HG02973 (cell line): ENCODE measurements around the gene MBNL1.
"Not testable (repeated sequence)": the region's sequence is repeated elsewhere in the genome, so short reads cannot be mapped to it uniquely, and the experiment has no call there.

Source experiments
- ATAC-seq: cut with Tn5 transposase; IDR thresholded peaks from one replicate; pipeline ENCODE4 v1.9.1; 2021; ENCODE audit warnings: moderate library complexity; ENCODE audit not compliant: unreplicated experiment

Gene MBNL1

DNA sequence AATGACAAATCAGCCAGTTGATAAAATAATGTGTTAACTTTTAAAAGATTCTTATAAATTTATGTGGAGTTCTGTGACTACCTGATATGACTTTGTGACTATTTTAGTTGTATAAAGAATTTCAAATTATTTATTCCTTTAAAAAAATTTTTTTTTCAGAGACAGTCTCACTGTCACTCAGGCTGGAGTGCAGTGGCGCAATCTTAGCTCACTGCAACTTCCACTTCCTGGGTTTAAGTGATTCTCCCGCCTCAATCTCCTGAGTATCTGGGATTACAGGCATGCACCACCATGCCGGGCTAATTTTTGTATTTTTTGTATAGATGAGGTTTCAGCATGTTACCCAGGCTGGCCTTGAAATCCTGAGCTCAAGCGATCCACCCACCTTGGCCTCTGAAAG is 48.5 kb downstream of the MBNL1 start:
- no peak for ATAC-seq

DNA sequence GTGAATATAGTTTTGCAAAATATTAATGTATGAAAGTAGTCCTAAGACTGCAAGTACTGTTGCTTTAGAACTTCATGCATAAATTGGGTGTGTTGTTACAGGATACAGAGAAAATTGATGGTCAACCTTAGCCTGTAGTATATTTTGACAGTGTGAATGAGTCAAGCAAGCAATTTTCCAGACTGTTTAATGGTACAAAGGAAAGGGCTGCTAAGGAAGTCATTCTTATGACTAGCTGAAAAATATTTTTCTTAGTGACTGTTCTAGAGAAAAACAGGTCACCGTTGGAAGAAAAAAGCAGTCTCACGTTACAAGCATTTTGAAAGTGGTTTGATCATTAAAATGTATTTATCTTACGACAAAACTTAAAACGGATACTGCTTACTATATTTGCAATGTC is 49.2 kb downstream of the MBNL1 start:
- ATAC-seq, result no peak

DNA sequence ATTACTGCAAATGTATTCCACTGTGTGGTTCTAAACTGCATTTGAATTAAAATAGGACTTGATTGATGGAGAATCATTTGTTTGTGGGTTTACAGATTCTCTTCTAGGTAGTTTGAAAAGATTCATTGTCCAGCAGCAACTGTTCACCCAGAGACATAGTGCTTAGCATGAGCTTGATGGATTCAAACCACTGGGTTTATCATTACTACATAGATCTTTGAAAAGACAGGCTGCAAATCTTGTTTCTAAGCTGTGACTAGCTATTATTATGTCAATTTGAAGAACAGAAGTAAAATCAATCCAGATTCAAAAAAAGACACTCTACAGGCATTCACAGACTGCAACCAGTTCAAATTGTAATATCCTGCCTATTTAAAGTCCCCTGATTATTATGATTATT is 49.8 kb downstream of the MBNL1 start:
- ATAC-seq, result no peak

DNA sequence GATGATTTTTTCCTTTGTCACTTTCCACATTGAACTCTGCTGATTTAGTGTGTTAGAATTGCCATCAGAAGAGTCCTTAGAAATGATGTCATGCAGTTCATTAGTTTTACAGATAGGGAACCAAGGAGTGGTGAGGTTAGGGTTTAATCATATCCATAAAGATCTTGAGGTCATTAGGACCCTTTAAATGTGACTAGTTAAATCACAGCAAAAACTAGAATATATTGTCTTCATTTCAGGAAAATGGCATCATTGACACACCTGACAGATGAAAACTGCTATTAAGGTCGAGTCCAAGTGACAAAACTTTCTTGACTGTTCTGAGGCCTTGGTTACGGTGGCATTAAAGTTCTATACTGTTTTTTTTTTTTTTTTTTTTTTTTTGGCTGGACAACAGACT is 50.5 kb downstream of the MBNL1 start:
- no peak for ATAC-seq

DNA sequence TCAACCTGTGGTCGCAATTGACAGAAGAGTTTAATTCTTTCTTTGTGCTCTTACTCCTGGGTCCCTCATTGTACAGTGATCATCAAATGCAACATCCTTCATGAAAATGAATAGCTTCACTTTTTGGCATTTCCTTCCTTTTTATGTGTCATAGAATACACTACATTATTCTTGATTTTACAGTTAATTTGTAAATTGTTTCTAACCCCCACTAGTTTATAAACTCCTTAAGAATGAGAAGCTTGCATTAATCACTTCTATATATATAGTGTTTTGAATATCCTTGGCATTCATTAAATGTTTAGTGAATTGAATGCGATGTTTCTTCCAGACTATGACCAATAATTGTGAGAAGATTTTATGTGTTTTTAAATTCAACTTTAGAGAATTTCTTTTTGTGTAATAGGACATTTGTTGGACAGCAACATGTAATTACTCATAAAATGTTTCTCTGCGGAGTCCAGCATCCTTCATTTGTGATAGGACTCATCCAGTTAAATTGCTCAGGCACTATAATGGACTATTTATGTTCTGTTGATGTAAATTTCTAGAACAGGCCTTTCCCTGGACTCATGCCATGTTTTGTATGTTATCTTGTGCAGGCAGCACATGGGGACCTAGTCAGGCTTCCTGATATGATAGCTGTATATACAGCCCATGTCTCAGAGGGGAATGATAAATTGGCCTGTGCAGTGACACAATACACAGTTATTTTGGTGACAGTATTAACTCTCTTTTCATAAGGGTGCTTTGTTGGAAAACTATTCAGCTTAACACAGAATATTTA is 51.3 kb downstream of the MBNL1 start:
- no peak for ATAC-seq

DNA sequence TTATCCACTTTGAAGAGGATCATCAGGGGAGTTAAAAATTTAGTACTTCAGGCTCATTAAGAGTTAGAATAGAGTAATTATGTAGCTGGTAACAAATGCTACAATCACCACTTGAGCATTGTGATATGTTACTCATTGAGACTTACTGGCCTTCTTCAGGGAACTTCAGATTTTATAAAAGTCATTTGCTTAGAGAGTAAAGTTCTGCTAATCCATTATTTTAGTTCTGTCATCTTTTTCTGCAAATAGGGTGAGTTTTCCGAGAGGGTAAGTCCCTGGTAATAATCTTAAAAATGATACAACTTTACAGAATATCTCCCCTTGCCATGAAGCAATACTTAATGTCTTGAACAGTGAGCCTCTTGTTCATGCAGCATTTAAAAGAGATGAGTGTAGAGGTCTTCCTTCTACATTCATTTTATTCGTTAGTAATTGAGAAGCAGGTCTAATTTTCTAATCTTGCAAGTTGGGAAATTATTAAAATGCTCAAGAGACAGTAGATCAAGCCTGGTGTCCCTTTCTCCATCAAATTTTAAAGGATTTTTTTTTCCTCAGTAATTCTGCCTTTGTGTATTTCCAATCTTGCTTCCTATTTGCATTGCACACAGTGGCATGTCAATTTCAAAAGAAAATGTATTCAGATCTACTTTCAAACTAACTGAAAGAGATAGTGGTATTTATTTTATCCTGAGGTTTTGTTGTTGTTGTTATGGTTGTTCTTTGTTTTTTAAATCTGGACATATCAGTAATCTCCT is 52.6 kb downstream of the MBNL1 start:
- no peak for ATAC-seq

DNA sequence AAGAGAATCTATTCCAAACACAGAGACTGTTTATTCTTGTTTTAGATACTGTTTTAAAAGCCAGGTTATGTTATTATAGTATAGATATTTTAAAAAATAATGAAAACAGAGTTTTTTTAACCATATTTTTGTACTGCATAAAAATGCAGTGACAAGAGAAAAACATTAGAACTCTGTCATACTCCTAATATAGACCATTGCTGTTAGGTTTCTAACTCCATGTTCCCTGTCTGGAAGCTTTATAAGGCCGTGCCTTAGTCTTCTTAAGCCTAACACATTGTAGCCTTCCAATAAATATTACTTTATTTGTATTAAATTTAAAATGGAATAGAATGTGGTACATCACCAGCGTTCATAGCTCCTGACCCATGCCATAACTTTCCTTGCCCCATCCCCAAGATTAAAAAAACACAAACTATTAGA is 53.2 kb downstream of the MBNL1 start:
- no peak for ATAC-seq

DNA sequence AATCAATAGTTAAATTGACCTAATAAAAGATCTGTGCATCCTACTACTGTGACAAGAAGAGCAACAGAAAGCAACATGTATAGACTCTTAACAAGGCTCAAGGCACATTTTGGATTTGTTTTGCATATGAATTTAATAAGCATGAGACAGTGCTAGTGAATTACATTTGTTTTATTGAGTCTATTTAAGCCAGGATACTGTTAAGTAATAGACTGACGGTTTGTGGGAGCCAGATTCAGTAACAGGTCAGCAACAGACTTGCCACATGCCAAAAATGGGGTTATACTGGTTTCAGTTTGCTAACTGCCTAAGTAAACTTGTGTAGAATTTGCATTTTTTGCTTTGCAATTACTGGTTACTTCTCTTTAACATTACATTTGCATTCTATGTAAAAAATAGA is 54.0 kb downstream of the MBNL1 start:
- peak; percentile 54 for ATAC-seq

DNA sequence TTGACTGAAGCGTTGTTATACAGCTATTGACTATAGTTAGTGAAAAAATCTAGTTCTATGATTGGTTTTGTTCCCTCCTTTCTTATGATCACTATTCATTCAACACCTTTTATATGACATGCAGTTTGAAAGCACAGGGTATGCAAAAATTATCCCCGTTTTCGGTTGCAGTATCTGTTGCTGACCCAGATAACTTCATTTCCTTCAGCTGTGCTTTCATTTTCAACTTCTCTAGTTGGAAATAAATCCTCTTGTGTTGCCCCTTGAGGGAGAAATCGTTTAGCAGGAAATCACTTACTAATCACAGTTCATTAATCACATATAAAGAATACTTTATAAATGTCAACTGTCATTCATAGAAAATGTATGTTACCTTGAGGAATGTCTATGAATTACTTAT is 55.1 kb downstream of the MBNL1 start:
- peak; percentile 79 for ATAC-seq

DNA sequence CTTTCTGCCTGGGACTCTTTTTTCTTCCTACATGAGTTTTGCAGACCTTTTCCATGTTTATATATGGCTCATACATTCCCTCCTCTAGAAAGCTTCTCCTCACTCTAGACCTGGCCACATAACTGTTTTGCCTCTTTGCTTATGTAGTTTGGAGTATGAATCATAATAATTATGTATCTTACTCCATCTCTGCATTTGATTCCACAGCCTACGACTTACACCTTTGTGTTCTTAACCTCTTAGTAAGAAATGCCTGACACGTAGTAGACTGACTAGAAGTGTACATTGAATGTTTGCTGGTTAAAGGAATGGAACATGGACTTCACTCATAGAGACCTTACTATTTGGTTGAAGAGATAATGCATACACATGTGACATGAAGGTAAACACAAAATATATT is 56.4 kb downstream of the MBNL1 start:
- no peak for ATAC-seq

DNA sequence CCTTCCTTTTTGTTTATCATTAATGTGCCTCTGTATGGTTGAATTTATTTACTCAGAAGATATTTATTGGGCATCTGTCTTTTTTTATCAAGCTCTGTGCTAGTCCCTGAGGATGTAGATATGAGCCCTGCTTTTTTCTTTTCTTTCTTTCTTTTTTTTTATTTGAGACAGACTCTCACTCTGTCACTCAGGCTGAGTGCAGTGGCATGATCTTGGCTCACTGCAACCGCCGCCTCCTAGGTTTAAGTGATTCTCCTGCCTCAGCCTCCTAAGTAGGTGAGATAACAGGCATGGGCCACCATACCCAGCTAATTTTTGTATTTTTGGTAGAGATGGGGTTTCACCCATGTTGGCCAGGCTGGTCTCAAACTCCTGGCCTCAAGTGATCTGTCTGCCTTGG is 58.5 kb downstream of the MBNL1 start:
- no peak for ATAC-seq

DNA sequence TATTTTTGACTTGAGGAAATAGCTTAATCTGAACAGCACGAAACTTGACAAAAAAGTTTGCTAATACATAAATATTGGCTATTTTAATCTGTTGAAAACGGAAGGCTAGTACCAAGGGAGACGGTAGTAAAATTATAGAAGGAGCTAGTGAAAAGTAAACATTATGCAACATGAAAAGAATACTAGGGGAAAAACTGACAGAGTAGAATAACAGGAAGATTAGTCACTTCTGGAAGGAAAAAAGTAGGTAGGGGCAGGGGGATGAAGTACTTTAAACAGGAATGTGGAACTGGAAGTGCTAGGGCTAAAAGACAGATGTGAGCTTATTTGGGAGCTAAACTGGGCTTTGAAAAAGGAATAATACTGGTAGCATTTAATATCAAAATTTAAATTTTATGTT is 60.1 kb downstream of the MBNL1 start:
- no peak for ATAC-seq

DNA sequence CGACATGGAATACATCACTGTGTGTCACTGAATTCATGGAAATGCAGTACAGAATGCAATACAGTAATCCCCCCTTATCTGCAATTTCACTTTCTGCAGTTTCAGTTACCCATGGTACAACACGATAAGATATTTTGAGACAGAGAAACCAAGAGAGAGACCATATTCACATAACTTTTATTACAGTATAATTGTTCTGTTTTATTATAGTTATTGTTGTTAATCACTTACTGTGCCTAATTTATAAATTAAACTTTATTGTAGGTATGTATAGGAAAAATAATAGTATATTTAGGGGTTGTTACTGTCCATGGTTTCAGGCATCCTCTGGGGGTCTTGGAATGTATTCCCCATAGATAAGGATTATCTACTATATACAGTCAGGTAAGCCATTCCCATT is 61.8 kb downstream of the MBNL1 start:
- ATAC-seq, result no peak

DNA sequence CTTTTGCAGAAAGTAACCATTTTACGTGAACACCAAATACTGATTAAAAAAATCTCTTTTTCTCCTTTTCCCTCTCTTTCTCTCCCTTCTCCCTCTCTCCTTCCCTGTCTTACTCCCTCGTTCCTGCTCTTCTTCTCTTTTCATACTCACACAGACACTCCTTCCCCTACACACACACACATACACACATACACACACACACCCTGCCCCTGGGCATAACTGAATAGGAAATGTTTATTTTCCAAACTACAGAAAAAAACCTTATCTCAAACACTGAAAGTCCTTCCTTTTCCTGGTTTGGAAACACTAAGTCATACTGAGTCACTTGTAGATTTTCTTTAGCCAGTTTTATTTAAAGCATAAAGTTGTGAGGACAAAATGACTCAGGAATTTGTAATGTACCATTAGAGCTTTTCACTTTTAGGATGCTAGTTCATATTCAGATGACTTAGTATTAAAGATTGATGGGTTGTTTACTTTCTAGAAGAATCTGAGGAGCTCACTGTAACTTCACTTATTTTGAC is 62.4 kb downstream of the MBNL1 start:
- ATAC-seq, result no peak

DNA sequence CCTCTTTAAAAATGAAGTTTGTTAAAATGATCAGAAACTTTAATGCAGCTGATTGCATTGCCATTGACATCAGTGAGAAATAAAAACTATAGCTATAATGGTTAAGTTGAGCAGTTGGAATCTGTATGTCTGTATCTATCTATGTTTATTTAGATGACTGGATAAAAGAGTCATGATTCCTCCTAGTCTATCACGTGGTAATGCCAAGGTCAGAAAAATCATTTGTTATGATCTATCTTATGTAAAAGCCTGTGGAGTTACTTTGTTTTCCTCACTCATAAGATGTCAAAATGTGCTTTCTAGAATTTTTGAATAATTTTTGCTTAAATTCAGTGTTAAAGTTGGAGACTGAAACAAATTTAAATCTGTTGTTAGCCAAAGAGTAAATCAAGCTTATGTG is 63.3 kb downstream of the MBNL1 start:
- no peak for ATAC-seq

DNA sequence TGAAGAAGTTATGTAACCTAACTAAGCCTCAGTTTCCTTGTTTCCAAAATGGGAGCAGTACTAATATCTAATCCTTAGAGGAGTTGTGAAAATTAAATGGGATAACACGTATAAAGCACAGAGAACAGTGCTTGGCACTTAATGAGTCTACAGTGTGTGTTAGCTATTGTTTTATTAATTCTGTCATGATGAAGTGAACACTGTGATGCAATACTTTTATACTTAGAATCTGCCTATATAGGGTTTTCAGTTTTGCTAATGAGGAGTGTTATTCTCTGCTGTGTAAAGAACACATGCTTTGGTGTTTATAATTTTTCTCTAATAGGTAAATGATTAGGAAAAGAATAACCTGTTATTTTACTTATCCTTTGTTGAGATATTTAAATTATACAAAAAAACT is 65.2 kb downstream of the MBNL1 start:
- no peak for ATAC-seq

DNA sequence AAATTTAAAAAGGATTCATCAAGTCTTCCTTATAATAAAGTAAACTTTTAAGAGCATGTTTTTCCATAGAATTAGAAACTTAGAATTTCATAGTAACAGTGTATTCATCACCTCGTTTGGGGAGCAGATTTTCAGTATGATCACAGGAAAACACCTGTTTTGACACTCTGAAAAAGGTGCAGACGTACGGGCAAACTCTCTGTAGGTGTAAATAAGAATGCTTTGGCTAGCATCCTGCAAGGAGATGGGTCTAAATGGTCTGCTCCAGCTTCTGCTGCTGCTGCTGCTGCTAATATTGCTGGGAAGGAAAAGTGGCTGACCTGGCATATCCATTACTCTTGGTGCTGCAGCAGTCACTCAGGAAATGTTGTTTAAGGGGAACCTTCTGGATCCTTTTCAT is 66.0 kb downstream of the MBNL1 start:
- no peak for ATAC-seq

DNA sequence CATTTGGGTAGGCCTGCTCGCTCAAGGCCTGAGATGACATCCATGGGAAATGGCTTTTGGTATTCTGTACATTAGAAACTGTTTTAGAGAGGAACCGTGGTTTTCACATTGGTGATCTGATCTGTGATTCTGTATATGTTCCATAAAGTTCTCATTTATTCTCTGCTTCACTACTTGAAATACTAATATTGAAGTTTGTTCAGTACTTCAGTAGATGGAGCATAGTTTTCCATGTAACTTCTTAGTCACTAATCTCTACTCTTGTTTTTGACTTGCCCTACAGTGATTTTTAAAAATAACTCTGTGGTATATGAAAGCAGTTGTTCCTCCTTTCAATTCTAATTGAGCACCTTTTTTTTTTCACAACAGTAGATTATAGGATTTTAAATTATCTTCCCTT is 66.5 kb downstream of the MBNL1 start:
- ATAC-seq, result no peak

DNA sequence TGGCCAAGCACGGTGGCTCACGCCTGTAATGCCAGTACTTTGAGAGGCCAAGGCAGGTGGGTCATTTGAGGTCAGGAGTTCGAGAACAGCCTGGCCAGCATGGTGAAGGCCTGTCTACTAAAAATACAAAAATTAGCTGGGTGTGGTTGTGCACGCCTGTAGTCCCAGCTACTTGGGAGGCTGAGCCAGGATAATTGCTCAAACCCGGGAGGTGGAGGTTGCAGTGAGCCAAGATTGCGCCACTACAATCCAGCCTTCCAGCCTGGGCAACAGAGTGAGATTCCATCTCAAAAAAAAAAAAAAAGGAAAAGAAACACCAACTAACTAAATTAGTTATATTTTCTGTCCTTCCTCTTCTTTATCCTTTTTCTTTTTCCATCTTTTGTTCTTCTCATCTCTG is 68.6 kb downstream of the MBNL1 start:
- ATAC-seq, result not testable (repeated sequence)

DNA sequence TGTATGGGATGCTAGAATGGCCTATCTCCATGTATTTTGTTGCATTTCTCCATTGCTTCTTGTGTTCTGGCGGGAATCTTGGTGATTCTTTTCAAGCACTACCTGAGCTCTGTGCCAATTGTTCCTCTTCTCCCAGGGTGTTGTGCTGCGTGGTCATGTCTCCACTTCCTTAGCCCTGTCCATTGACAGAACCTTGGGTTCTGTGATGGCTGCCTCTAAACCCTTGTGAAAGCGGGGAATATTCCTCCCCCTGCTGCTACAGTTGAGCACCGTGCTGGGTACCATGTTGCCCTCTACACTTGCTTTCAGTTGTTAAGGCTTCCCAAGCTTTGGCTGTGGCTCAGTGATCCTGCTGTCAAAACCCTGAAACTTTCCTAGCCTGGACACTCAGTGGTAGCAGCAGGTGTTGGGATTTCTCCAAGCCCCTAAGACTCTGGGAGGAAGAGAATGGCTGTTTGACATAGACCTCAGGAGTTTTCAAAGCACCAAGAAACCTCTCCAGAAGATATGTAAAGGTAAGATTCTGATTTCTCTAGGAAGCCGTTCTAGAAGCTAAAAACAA is 69.5 kb downstream of the MBNL1 start:
- no peak for ATAC-seq

DNA sequence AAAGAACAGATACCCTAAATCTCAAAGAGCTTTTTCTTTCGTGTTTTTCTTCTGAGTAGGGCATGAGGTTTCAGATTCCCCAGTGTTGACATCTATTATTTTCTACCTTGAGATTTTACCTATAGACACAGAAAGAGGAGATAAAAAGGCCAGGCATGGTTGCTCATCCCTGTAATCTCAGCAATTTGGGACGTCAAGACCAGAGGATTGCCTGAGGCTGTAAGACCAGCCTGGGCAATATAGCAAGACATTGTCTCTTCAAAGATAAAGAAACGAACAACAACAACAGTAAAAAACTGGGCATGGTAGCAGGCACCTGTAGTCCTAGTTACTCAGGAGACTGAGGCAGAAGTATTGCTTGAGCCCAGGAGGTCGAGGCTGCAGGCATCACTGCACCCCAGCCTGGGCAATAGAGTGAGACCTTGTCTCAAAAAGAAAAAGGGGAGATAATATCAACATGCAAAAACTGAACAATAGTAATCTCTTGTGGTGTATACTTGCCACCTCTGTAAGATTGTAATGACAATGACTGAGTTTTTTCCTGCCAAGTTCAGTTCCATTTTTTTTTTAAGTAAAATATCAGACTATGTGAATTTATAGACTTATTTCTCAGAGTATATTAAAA is 71.3 kb downstream of the MBNL1 start:
- ATAC-seq, result no peak

DNA sequence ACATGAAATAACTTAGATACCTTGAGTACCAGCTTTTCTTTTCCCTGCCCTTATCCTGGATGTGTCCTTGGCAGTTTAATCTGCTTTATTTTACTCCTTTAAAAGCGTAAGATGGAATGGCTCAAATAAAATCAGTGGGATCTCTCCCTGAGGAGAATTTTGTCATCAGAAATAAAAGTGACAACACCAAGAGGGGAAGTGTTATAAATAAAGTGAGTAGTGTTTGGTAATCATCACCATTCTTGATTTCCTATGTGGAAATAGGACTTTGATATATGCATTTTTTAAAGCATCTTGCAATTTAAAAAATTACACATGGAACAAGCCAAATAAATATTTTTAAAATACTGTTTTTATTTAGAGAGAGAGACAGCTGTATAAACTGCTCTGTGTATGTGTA is 76.5 kb downstream of the MBNL1 start:
- no peak for ATAC-seq
